Activated CD4-positive, alpha-beta T cell treated with anti-CD3 and anti-CD28 coated beads, Interleukin-2, amount 10 ng/mL, durations not matched to agents 24 days and 14 days (primary cell): Measurements from ENCODE around the gene ISL2. TPM values are rescaled to one million over a fixed set of nuclear protein-coding genes. Genes with fewer than 3 reads are reported as not detected.
A peak's percentile ranks its signal among the peaks of the same experiment; 100 is the strongest.

ENCODE experiments used
- DNase-seq: peaks from one replicate; pipeline ENCODE4 v3.0.0; 2022
- H3K27ac Mint-ChIP-seq: one replicate; pipeline ENCODE4 v1.8.0; 2022; ENCODE audit warnings: mild to moderate bottlenecking, mixed read lengths
- H3K27me3 Mint-ChIP-seq: one replicate; pipeline ENCODE4 v1.8.0; 2022; ENCODE audit warnings: mixed read lengths
- H3K36me3 Mint-ChIP-seq: one replicate; pipeline ENCODE4 v1.8.0; 2022; ENCODE audit warnings: low read depth, mild to moderate bottlenecking, mixed read lengths
- H3K4me1 Mint-ChIP-seq: one replicate; pipeline ENCODE4 v1.8.0; 2021; ENCODE audit warnings: mixed read lengths
- H3K4me3 Mint-ChIP-seq: one replicate; pipeline ENCODE4 v1.8.0; 2022; ENCODE audit warnings: mild to moderate bottlenecking, moderate library complexity, mixed read lengths
- H3K9me3 Mint-ChIP-seq: one replicate; pipeline ENCODE4 v1.8.0; 2021; ENCODE audit warnings: mixed read lengths
- intact Hi-C: fragments of 100-400 bp; cut with micrococcal nuclease; formaldehyde crosslinking; loops from one replicate; pipeline ENCODE4 v1.15.1; 2023
- total RNA-seq: library from RNA; stranded (reverse); gene quantifications from 2 replicates; pipeline ENCODE4 v1.2.3, GENCODE V29; 2022

Gene ISL2
- total RNA-seq, 1 donor from 2014 or later: 0.89 TPM

GRCh38 chr15:76333720-76334437 is 2.7 kb upstream of the ISL2 start:
- Mint-ChIP-seq H3K4me1 (peaks cover 28% of the 10 kb centered on the region), H3K27me3 (peaks cover 56% of the 10 kb centered on the region), H3K36me3 (peaks cover 6% of the 10 kb centered on the region), H3K27ac (peak overlapping the region; percentile 4), H3K4me3 (no peak overlapping the region), H3K9me3 (no peaks in the 10 kb centered on the region)
- DNase-seq: no peak
- intact Hi-C loops: no loop called here

DNA sequence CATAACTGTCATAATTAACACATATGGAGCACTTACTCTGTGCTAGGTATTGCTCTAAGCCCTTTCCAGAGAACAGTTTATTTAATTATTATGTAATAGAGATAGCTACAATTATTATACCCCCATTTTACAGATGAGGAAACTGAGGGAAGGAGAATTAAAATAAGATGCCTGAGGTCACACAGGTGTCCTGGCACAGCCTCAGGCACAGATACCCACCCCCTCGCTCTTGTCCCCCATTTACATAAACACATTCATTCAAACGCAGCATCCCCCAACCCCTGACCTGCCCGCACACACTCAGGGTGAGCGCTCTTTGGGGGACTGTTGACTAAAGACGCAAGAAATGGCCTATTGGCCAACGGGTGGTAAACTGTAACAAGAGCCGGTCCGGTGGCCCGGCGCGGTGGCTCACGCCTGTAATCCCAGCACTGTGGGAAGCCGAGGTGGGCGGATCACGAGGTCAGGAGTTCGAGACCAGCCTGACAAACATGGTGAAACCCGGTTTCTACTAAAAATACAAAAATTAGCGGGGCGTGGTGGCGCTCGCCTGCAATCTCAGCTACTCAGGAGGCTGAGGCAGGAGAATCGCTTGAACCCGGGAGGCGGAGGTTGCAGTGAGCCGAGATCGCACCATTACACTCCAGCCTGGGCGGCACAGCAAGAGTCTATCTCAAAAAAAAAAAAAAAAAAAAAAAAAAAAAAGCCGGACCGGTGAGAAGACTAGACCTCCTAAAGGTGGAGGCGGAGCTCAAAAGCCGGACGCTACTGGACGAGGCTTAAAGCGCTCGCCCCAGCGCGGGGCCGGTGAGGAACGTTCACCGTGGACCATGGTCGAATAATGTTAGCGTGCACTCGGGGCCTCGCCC is 1.9 kb upstream of the ISL2 start:
- Mint-ChIP-seq H3K36me3 (peaks cover 6% of the 10 kb centered on the region), H3K9me3 (no peaks in the 10 kb centered on the region), H3K4me1 (peaks cover 31% of the 10 kb centered on the region), H3K27ac (no peak overlapping the region), H3K4me3 (peak overlapping the region; percentile 78), H3K27me3 (peaks cover 58% of the 10 kb centered on the region)
- intact Hi-C loops: loop anchor here (5.0 kb wide), 1 partner anchor 272 kb away; no protein-coding TSS in a partner anchor
- no peak for DNase-seq

- intact Hi-C loops: loop anchor here (2.0 to 5.0 kb wide), 5 partner anchors 25 to 273 kb away; partner anchors contain the start of gene ETFA
- Mint-ChIP-seq H3K4me3 (peak overlapping the region; percentile 78), H3K9me3 (no peaks in the 10 kb centered on the region), H3K4me1 (peaks cover 38% of the 10 kb centered on the region), H3K36me3 (peaks cover 6% of the 10 kb centered on the region), H3K27ac (peak overlapping the region; percentile 81), H3K27me3 (peaks cover 59% of the 10 kb centered on the region)
- DNase-seq: peak; percentile 77
These were observed 993 bp upstream of the ISL2 start for GRCh38 chr15:76335307-76336253.

DNA sequence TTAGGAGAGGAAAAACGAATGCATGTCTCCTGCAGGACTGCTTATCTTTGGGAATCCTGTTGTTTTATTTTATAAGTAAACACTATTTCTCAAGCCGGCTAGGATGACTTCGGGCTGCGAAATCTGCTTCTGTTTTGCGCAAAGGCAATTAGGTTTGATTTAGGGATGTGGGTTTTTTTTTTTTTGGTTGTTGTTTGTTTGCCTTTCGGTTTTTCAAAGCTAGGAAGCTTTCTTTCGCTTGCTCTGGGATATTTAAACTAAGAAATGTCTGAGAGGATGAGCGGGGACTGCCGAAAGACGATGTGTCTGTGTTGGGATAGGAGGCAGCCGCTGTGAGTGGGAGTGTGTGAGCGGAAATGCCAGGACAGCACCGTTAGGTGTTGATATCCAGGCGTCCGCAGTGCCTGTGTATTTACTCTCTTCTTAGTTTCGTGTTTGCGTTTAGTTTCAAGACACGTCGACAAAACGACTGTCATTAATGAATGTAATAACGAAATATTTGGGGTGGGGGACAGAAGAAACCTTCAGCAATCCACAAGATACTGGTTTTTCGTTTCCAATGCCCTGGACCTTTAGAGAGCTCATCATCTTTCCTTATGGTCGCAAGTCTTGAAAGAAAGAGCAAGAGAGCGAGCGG is 604 bp downstream of the ISL2 start:
- no peaks in the 10 kb centered on the region for H3K9me3 Mint-ChIP-seq
- H3K27me3 Mint-ChIP-seq: peaks cover 69% of the 10 kb centered on the region
- peak overlapping the region; percentile 78 for H3K4me3 Mint-ChIP-seq
- H3K27ac Mint-ChIP-seq: peak overlapping the region; percentile 25
- H3K4me1 Mint-ChIP-seq: peaks cover 48% of the 10 kb centered on the region
- DNase-seq: peak; percentile 74
- peaks cover 10% of the 10 kb centered on the region for H3K36me3 Mint-ChIP-seq
- intact Hi-C loops: loop anchor here (1.0 to 5.0 kb wide), 6 partner anchors 8 to 275 kb away; partner anchors contain the start of gene ETFA

- H3K27ac Mint-ChIP-seq: peak overlapping the region; percentile 25
- intact Hi-C loops: loop anchor here (1.0 to 5.0 kb wide), 6 partner anchors 7 to 276 kb away; partner anchors contain the start of gene ETFA
- no peaks in the 10 kb centered on the region for H3K9me3 Mint-ChIP-seq
- peaks cover 48% of the 10 kb centered on the region for H3K4me1 Mint-ChIP-seq
- H3K36me3 Mint-ChIP-seq: peaks cover 11% of the 10 kb centered on the region
- peak; percentile 74 for DNase-seq
- peaks cover 69% of the 10 kb centered on the region for H3K27me3 Mint-ChIP-seq
- H3K4me3 Mint-ChIP-seq: peak overlapping the region; percentile 78
These were observed 1.3 kb downstream of the ISL2 start for GRCh38 chr15:76337696-76338485.

- peaks cover 52% of the 10 kb centered on the region for H3K4me1 Mint-ChIP-seq
- H3K36me3 Mint-ChIP-seq: peaks cover 11% of the 10 kb centered on the region
- DNase-seq: peak; percentile 59
- H3K27me3 Mint-ChIP-seq: peaks cover 77% of the 10 kb centered on the region
- no peak overlapping the region for H3K27ac Mint-ChIP-seq
- H3K4me3 Mint-ChIP-seq: peak overlapping the region; percentile 83
- intact Hi-C loops: loop anchor here (5.0 kb wide), 1 partner anchor 276 kb away; no protein-coding TSS in a partner anchor
- no peaks in the 10 kb centered on the region for H3K9me3 Mint-ChIP-seq
These were observed 2.1 kb downstream of the ISL2 start for GRCh38 chr15:76338486-76339304.

- H3K4me3 Mint-ChIP-seq: peak overlapping the region; percentile 83
- peak overlapping the region; percentile 12 for H3K27ac Mint-ChIP-seq
- DNase-seq: peak; percentile 76
These were observed 3.0 kb downstream of the ISL2 start for GRCh38 chr15:76339305-76340197.

GRCh38 chr15:76340198-76340802 is 3.7 kb downstream of the ISL2 start:
- H3K27ac Mint-ChIP-seq: peak overlapping the region; percentile 12
- intact Hi-C loops: no loop called here
- H3K27me3 Mint-ChIP-seq: peaks cover 80% of the 10 kb centered on the region
- peak; percentile 78 for DNase-seq
- H3K4me3 Mint-ChIP-seq: peak overlapping the region; percentile 83
- no peaks in the 10 kb centered on the region for H3K9me3 Mint-ChIP-seq
- H3K4me1 Mint-ChIP-seq: peaks cover 47% of the 10 kb centered on the region
- H3K36me3 Mint-ChIP-seq: peaks cover 13% of the 10 kb centered on the region

More at GRCh38 chr15:76339305-76340197, 3.0 kb downstream of the ISL2 start:
- Mint-ChIP-seq H3K4me1 (peaks cover 48% of the 10 kb centered on the region), H3K27me3 (peaks cover 78% of the 10 kb centered on the region), H3K36me3 (peaks cover 11% of the 10 kb centered on the region), H3K9me3 (no peaks in the 10 kb centered on the region)
- intact Hi-C loops: loop anchor here (5.0 kb wide), 1 partner anchor 277 kb away; no protein-coding TSS in a partner anchor

- H3K4me1 Mint-ChIP-seq: peaks cover 47% of the 10 kb centered on the region
- H3K27ac Mint-ChIP-seq: peak overlapping the region; percentile 35
- no peaks in the 10 kb centered on the region for H3K9me3 Mint-ChIP-seq
- intact Hi-C loops: no loop called here
- peaks cover 17% of the 10 kb centered on the region for H3K36me3 Mint-ChIP-seq
- peak overlapping the region; percentile 83 for H3K4me3 Mint-ChIP-seq
- peak; percentile 79 for DNase-seq
- H3K27me3 Mint-ChIP-seq: peaks cover 80% of the 10 kb centered on the region
These were observed 4.3 kb downstream of the ISL2 start for GRCh38 chr15:76340803-76341365.

GRCh38 chr15:76341366-76342057 is 4.9 kb downstream of the ISL2 start:
- H3K4me3 Mint-ChIP-seq: peak overlapping the region; percentile 60
- intact Hi-C loops: no loop called here
- H3K36me3 Mint-ChIP-seq: peaks cover 17% of the 10 kb centered on the region
- peak overlapping the region; percentile 73 for H3K27ac Mint-ChIP-seq
- H3K9me3 Mint-ChIP-seq: no peaks in the 10 kb centered on the region
- peaks cover 80% of the 10 kb centered on the region for H3K27me3 Mint-ChIP-seq
- peaks cover 46% of the 10 kb centered on the region for H3K4me1 Mint-ChIP-seq
- peak; percentile 65 for DNase-seq
